ENCODE data around the gene IL32. TPM values are rescaled to one million over a fixed set of nuclear protein-coding genes. Genes with fewer than 3 reads are reported as not detected.
A peak's percentile ranks its signal among the peaks of the same experiment; 100 is the strongest.

Gene IL32
- total and polyA plus RNA-seq, 9 of the 15 experiments (the other 6 are each of a cell fraction or from before 2014, with no cell fraction given): 0.21 to 2.2 (median 0.37) TPM; not detected in 3

DNA sequence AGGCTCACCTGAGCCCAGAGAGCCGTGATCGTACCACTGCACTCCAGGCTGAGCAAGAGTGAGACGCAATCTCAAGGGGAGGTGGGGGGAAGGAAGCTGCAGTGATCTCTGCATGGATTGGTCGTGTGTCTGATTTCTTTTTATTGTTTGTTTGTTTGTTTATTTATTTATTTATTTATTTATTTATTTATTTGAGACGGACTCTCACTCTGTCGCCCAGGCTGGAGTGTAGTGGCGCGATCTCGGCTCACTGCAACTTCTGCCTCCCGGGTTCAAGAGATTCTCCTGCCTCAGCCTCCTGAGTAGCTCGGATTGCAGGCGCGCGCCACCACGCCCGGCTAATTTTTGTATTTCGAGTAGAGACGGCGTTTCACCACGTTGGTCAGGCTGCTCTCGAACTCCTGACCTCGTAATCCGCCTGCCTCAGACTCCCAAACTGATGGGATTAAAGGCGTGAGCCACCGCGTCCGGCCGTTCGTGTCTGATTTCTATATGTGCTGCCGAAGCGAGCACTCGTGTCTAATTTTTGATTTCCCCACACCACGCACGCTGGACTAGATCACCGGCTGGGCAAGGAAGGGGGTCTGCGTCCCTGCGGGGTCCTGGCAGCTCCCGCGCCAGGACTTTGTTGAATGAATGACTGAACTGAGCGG is 45.7 kb upstream of the IL32 start (continued):
- TF ChIP-seq THRAP3 (IDR thresholded peaks at IDR 0.05; ENCODE audit: borderline replicate concordance) (no peak), ZEB2 (IDR thresholded peaks at IDR 0.05) (no peak), ZKSCAN1 (IDR thresholded peaks at IDR 0.05; ENCODE audit: low read depth, low read length) (no peak), CTBP1 (IDR thresholded peaks at IDR 0.05; ENCODE audit: borderline replicate concordance) (no peak; the same call in 1 of the 2 replicates), FOXK2 (conservative IDR thresholded peaks at IDR 0.05 in 1 of 2, IDR thresholded peaks at IDR 0.05 in 1 of 2; ENCODE audit: low read depth in 2 of 2) (no peak), HMG20A (CRISPR knock-in tag; conservative IDR thresholded peaks at IDR 0.05) (no peak), KDM5B (IDR thresholded peaks at IDR 0.05; ENCODE audit: insufficient replicate concordance, low read depth, low read length) (no peak), CC2D1A (IDR thresholded peaks at IDR 0.05) (no peak), ZNF830 (CRISPR knock-in tag; IDR thresholded peaks at IDR 0.05) (no peak), ZBTB1 (CRISPR knock-in tag; IDR thresholded peaks at IDR 0.05; ENCODE audit: borderline replicate concordance, low read depth) (no peak; the same call in 1 of the 2 replicates), EWSR1 (IDR thresholded peaks at IDR 0.05; ENCODE audit: borderline replicate concordance, low read depth, partially characterized antibody) (no peak), MYC (IDR thresholded peaks at IDR 0.05; ENCODE audit: low read depth, low read length) (no peak), MYC (CRISPR knock-in tag; IDR thresholded peaks at IDR 0.05; ENCODE audit: borderline replicate concordance, low read depth) (no peak), SREBF1 (IDR thresholded peaks at IDR 0.05; ENCODE audit: borderline replicate concordance, low read depth, low read length) (no peak), HNRNPLL (IDR thresholded peaks at IDR 0.05; ENCODE audit: low read depth, low read length, poor library complexity, severe bottlenecking) (no peak), KHSRP (IDR thresholded peaks at IDR 0.05) (no peak), ZNF699 (CRISPR knock-in tag; IDR thresholded peaks at IDR 0.05; ENCODE audit: insufficient replicate concordance) (no peak)
- TF ChIP-seq, protein P1, sequence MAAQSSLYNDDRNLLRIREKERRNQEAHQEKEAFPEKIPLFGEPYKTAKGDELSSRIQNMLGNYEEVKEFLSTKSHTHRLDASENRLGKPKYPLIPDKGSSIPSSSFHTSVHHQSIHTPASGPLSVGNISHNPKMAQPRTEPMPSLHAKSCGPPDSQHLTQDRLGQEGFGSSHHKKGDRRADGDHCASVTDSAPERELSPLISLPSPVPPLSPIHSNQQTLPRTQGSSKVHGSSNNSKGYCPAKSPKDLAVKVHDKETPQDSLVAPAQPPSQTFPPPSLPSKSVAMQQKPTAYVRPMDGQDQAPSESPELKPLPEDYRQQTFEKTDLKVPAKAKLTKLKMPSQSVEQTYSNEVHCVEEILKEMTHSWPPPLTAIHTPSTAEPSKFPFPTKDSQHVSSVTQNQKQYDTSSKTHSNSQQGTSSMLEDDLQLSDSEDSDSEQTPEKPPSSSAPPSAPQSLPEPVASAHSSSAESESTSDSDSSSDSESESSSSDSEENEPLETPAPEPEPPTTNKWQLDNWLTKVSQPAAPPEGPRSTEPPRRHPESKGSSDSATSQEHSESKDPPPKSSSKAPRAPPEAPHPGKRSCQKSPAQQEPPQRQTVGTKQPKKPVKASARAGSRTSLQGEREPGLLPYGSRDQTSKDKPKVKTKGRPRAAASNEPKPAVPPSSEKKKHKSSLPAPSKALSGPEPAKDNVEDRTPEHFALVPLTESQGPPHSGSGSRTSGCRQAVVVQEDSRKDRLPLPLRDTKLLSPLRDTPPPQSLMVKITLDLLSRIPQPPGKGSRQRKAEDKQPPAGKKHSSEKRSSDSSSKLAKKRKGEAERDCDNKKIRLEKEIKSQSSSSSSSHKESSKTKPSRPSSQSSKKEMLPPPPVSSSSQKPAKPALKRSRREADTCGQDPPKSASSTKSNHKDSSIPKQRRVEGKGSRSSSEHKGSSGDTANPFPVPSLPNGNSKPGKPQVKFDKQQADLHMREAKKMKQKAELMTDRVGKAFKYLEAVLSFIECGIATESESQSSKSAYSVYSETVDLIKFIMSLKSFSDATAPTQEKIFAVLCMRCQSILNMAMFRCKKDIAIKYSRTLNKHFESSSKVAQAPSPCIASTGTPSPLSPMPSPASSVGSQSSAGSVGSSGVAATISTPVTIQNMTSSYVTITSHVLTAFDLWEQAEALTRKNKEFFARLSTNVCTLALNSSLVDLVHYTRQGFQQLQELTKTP (IDR thresholded peaks at IDR 0.05; ENCODE audit: low read depth in 1 of 2, partially characterized antibody in 2 of 2): peak in 1 of 2 experiments; percentile 55
- TF ChIP-seq, protein P2, sequence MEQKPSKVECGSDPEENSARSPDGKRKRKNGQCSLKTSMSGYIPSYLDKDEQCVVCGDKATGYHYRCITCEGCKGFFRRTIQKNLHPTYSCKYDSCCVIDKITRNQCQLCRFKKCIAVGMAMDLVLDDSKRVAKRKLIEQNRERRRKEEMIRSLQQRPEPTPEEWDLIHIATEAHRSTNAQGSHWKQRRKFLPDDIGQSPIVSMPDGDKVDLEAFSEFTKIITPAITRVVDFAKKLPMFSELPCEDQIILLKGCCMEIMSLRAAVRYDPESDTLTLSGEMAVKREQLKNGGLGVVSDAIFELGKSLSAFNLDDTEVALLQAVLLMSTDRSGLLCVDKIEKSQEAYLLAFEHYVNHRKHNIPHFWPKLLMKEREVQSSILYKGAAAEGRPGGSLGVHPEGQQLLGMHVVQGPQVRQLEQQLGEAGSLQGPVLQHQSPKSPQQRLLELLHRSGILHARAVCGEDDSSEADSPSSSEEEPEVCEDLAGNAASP (IDR thresholded peaks at IDR 0.05): no peak
